Measurements from ENCODE around the gene KCNK3. TPM values are rescaled to one million over a fixed set of nuclear protein-coding genes. Genes with fewer than 3 reads are reported as not detected.
A peak's percentile ranks its signal among the peaks of the same experiment; 100 is the strongest.

Gene KCNK3
- total RNA-seq, 1 experiment from 2014 or later = 32.8 TPM

DNA sequence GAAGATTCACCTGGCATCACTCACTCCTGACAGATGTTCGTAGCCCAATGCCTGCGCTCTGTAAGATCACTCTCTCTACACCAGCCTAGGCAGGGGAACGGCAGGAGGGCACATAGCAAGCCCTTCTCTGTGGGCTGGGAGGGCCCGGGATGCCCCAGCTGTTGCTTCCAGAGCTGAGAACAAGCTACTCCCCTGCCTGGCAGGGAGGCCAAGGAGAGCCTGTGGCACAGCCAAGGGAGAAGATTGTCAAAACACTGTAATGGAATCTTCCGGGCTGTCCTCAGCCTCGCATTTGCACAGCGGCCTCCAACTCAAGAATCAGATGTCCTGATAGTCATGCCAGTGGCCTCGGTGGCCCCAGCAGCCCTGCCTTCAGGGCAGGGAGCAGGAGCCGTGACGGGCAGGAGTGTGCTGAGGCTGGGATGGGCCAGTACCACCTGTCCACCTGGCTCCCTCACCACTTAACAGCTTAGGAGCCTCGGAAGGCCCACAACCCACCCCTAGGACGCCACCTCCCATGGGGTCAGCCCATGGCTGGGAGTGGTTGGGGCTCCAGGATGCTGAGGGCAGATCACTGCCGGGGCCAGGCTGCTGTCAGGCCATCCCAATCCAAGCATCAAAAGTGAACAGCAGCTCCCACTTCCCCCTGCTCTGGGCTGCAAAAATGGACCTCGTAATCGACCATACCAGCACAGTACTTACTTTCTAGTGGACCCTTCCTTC, 49.7 kb downstream of the KCNK3 start:
- CTCF ChIA-PET = interaction anchor here (0.6 to 0.8 kb wide), 2 partner anchors 111 to 136 kb away, joined by 4 to 5 read pairs; no protein-coding TSS in a partner anchor
- Histone ChIP-seq H3K4me3 (ENCODE audit: low read depth in 2 of 2, low read length in 2 of 2) (no peak overlapping the region), H3K27ac (ENCODE audit: low read length) (peak overlapping the region; percentile 60), H3K36me3 (ENCODE audit: control insufficient read depth, insufficient read depth, low read length) (no peaks in the 10 kb centered on the region), H3K4me1 (ENCODE audit: control insufficient read depth, insufficient read depth, low read length) (peaks cover 5% of the 10 kb centered on the region; the same call in 1 of the 2 replicates), H3K27me3 (ENCODE audit: control insufficient read depth, insufficient read depth, low read length) (no peaks in the 10 kb centered on the region), H3K9me3 (ENCODE audit: control insufficient read depth, insufficient read depth, low read depth, low read length) (no peaks in the 10 kb centered on the region)
- DNase-seq (ENCODE audit: low read depth, low spot score) = no peak
- POLR2A ChIA-PET = interaction anchor here (0.6 to 1.1 kb wide), 2 partner anchors 12 to 1159 kb away, joined by 3 to 8 read pairs; no protein-coding TSS in a partner anchor
- in situ Hi-C loops (cut with HindIII; ENCODE audit: low pct_unique_long_range_greater_than_20kb, low sequenced_read_pairs) (no loop called here), intact Hi-C loops (cut with micrococcal nuclease; ENCODE audit: unreplicated experiment) (no loop called here)
- TF ChIP-seq SIN3A (IDR thresholded peaks at IDR 0.05; ENCODE audit: borderline replicate concordance, insufficient read depth, low read depth, low read length) = no peak
- no peak for TF ChIP-seq TCF7L2 (IDR thresholded peaks at IDR 0.05; ENCODE audit: low read depth, low read length)
- TF ChIP-seq, protein P1, sequence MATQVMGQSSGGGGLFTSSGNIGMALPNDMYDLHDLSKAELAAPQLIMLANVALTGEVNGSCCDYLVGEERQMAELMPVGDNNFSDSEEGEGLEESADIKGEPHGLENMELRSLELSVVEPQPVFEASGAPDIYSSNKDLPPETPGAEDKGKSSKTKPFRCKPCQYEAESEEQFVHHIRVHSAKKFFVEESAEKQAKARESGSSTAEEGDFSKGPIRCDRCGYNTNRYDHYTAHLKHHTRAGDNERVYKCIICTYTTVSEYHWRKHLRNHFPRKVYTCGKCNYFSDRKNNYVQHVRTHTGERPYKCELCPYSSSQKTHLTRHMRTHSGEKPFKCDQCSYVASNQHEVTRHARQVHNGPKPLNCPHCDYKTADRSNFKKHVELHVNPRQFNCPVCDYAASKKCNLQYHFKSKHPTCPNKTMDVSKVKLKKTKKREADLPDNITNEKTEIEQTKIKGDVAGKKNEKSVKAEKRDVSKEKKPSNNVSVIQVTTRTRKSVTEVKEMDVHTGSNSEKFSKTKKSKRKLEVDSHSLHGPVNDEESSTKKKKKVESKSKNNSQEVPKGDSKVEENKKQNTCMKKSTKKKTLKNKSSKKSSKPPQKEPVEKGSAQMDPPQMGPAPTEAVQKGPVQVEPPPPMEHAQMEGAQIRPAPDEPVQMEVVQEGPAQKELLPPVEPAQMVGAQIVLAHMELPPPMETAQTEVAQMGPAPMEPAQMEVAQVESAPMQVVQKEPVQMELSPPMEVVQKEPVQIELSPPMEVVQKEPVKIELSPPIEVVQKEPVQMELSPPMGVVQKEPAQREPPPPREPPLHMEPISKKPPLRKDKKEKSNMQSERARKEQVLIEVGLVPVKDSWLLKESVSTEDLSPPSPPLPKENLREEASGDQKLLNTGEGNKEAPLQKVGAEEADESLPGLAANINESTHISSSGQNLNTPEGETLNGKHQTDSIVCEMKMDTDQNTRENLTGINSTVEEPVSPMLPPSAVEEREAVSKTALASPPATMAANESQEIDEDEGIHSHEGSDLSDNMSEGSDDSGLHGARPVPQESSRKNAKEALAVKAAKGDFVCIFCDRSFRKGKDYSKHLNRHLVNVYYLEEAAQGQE (IDR thresholded peaks at IDR 0.05; ENCODE audit: insufficient read depth in 1 of 2, low read depth in 2 of 2, low read length in 1 of 2) = no peak
- no peak for TF ChIP-seq POLR2AphosphoS5 (IDR thresholded peaks at IDR 0.05; ENCODE audit: low read depth, low read length)
- TF ChIP-seq, protein P2, sequence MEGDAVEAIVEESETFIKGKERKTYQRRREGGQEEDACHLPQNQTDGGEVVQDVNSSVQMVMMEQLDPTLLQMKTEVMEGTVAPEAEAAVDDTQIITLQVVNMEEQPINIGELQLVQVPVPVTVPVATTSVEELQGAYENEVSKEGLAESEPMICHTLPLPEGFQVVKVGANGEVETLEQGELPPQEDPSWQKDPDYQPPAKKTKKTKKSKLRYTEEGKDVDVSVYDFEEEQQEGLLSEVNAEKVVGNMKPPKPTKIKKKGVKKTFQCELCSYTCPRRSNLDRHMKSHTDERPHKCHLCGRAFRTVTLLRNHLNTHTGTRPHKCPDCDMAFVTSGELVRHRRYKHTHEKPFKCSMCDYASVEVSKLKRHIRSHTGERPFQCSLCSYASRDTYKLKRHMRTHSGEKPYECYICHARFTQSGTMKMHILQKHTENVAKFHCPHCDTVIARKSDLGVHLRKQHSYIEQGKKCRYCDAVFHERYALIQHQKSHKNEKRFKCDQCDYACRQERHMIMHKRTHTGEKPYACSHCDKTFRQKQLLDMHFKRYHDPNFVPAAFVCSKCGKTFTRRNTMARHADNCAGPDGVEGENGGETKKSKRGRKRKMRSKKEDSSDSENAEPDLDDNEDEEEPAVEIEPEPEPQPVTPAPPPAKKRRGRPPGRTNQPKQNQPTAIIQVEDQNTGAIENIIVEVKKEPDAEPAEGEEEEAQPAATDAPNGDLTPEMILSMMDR (IDR thresholded peaks at IDR 0.05) = no peak
- BruUV-seq (replicated peaks) = no TSS peak
- no peak for ATAC-seq

DNA sequence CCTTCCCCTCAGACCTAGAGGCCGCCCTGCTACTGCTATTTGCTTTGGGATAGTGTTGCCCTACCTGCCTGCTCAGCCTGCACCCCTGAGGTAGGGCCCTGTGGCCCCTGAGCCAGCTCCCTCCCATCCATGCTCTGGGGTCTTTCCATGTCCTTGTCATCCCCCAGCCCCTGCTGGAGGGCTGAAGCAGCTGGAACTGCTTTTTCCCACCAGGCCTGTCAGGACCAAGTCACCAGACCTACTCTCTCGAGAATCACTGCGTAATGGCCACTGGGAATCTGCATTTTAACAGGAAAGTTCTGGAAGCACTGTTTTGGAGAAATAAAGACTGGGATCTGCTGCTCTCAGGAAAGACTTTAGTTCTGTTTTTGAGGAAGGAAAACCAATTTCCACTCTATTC, 51.3 kb downstream of the KCNK3 start:
- Histone ChIP-seq H3K4me3 (ENCODE audit: low read depth in 2 of 2, low read length in 2 of 2) (no peak overlapping the region), H3K27me3 (ENCODE audit: control insufficient read depth, insufficient read depth, low read length) (no peaks in the 10 kb centered on the region), H3K36me3 (ENCODE audit: control insufficient read depth, insufficient read depth, low read length) (no peaks in the 10 kb centered on the region), H3K27ac (ENCODE audit: low read length) (peak overlapping the region; percentile 64; the same call in 1 of the 2 replicates), H3K4me1 (ENCODE audit: control insufficient read depth, insufficient read depth, low read length) (peaks cover 5% of the 10 kb centered on the region; the same call in 1 of the 2 replicates), H3K9me3 (ENCODE audit: control insufficient read depth, insufficient read depth, low read depth, low read length) (no peaks in the 10 kb centered on the region)
- ChIA-PET CTCF (no interaction called here), POLR2A (interaction anchor here (0.5 kb wide), 1 partner anchor 196 kb away, joined by 3 read pairs; no protein-coding TSS in a partner anchor)
- DNase-seq (ENCODE audit: low read depth, low spot score) = no peak
- no peak for TF ChIP-seq TCF7L2 (IDR thresholded peaks at IDR 0.05; ENCODE audit: low read depth, low read length)
- TF ChIP-seq, protein P1 (IDR thresholded peaks at IDR 0.05; ENCODE audit: insufficient read depth in 1 of 2, low read depth in 2 of 2, low read length in 1 of 2) = no peak
- TF ChIP-seq SIN3A (IDR thresholded peaks at IDR 0.05; ENCODE audit: borderline replicate concordance, insufficient read depth, low read depth, low read length) = no peak
- TF ChIP-seq, protein P2 (IDR thresholded peaks at IDR 0.05) = no peak
- no peak for TF ChIP-seq POLR2AphosphoS5 (IDR thresholded peaks at IDR 0.05; ENCODE audit: low read depth, low read length)
- no TSS peak for BruUV-seq (replicated peaks)
- in situ Hi-C loops (cut with HindIII; ENCODE audit: low pct_unique_long_range_greater_than_20kb, low sequenced_read_pairs) = no loop called here
- intact Hi-C loops (cut with micrococcal nuclease; ENCODE audit: unreplicated experiment) = no loop called here
- ATAC-seq = no peak
